Measurements from ENCODE around the gene ACP2.

- TF ChIP-seq CTCF (IDR thresholded peaks at IDR 0.05), result no peak
- no peak for TF ChIP-seq POLR2A (IDR thresholded peaks at IDR 0.05)
Observed at GRCh38 chr11:47256374-47256773, 7.8 kb upstream of the ACP2 start.
